GM12878 (cell line): Measurements from ENCODE around the gene ZXDC. TPM values are rescaled to one million over a fixed set of nuclear protein-coding genes. Genes with fewer than 3 reads are reported as not detected.

Experiments
- ATAC-seq: fragments of 200-7000 bp; cut with Tn5 transposase; 3 replicates; pipeline ENCODE4 v1.9.1; 2020; ENCODE audit warnings: mild to moderate bottlenecking, moderate library complexity
- BruUV-seq: library from RNA; stranded (reverse); fragments of 400-500 nt; replicated peaks from 2 replicates; lab custom pipeline; 2021; lab: Mats Ljungman, UMichigan
- CTCF ChIA-PET: fragments of 300-600 bp; sonication (Branson Sonifier 250); formaldehyde crosslinking; extraction: SDS; loops from one replicate; lab custom pipeline; 2021; ENCODE audit warnings: inconsistent platforms; lab: Yijun Ruan, JAX
- POLR2A ChIA-PET: fragments of 350-600 bp; formaldehyde crosslinking; extraction: SDS; loops from one replicate; lab custom pipeline; 2021; ENCODE audit warnings: inconsistent platforms; lab: Charles Lee
- RAD21 ChIA-PET: fragments of 300-600 bp; sonication (Branson Sonifier 250); formaldehyde crosslinking; loops from one replicate; lab custom pipeline; 2023; ENCODE audit warnings: antibody characterized with exemption; ENCODE audit not compliant: unreplicated experiment; lab: Charles Lee
- SMC1A ChIA-PET: fragments of 300-600 bp; sonication (Branson Sonifier 250); formaldehyde crosslinking; loops from one replicate; lab custom pipeline; 2023; ENCODE audit not compliant: unreplicated experiment, uncharacterized antibody; lab: Charles Lee
- DNase-seq: peaks from one replicate; pipeline ENCODE4 v3.0.0-alpha.2; 2011; ENCODE audit warnings: low read depth, low spot score
- FAIRE-seq: peaks from 3 replicates; lab custom pipeline; 2011; peaks lifted over from hg19 to GRCh38; lab: Jason Lieb, UNC
- H2AFZ ChIP-seq: 2 replicates; pipeline ENCODE4 v1.6.0; 2011; ENCODE audit warnings: low read depth, low read length, control low read depth; ENCODE audit not compliant: control insufficient read depth
- H3K27ac ChIP-seq: 2 replicates; pipeline ENCODE4 v1.5.1; 2011; ENCODE audit warnings: control low read depth; ENCODE audit not compliant: control insufficient read depth, insufficient read depth
- H3K27me3 ChIP-seq, 2 experiments: replicated peaks in 1 of 2; 2 replicates each; pipeline versions ENCODE4 v1.6.0 to v1.6.1; 2011; ENCODE audit warnings: low read length in 1 of 2; ENCODE audit not compliant: control insufficient read depth in 2 of 2, insufficient read depth in 2 of 2
- H3K36me3 ChIP-seq, 2 experiments: 2 replicates each; pipeline ENCODE4 v1.5.1; 2011; ENCODE audit warnings: low read length in 1 of 2; ENCODE audit not compliant: control insufficient read depth in 2 of 2, insufficient read depth in 2 of 2
- H3K4me1 ChIP-seq: 2 replicates; pipeline ENCODE4 v1.6.1; 2011; ENCODE audit warnings: mild to moderate bottlenecking, low read length, moderate library complexity, mixed read lengths; ENCODE audit not compliant: control insufficient read depth, insufficient read depth
- H3K4me2 ChIP-seq: 2 replicates; pipeline ENCODE4 v1.6.0; 2011; ENCODE audit warnings: control low read depth; ENCODE audit not compliant: control insufficient read depth, insufficient read depth
- H3K4me3 ChIP-seq: fragments of 200-600 bp; sonication (generic); 2 replicates; pipeline ENCODE4 v1.5.1; 2016
- H3K79me2 ChIP-seq: 2 replicates; pipeline ENCODE4 v1.6.0; 2011; ENCODE audit warnings: low read length; ENCODE audit not compliant: control insufficient read depth, insufficient read depth
- H3K9ac ChIP-seq: 2 replicates; pipeline ENCODE4 v1.8.0; 2011; ENCODE audit warnings: low read length, control low read depth, mixed read lengths; ENCODE audit not compliant: control insufficient read depth, insufficient read depth
- H3K9me3 ChIP-seq: replicated peaks from 3 replicates; pipeline ENCODE4 v1.5.1; 2011; ENCODE audit warnings: mild to moderate bottlenecking, low read length; ENCODE audit not compliant: control insufficient read depth, insufficient read depth
- H4K20me1 ChIP-seq: 2 replicates; pipeline ENCODE4 v1.6.0; 2011; ENCODE audit not compliant: control insufficient read depth, insufficient read depth
- CTCF ChIP-seq, 3 experiments: IDR thresholded peaks in 2 of 3; conservative IDR thresholded peaks in 1 of 3; 2 replicates each; pipeline ENCODE4 v1.5.1; 2011; ENCODE audit warnings: low read depth in 3 of 3, low read length in 3 of 3, mild to moderate bottlenecking in 3 of 3, control low read depth in 2 of 3, moderate library complexity in 2 of 3, inconsistent platforms in 1 of 3, mixed read lengths in 1 of 3; ENCODE audit not compliant: control insufficient read depth in 2 of 3, insufficient read depth in 1 of 3; ENCODE audit errors: extremely low read depth in 1 of 3
- ETV6 ChIP-seq, 2 experiments: fragments of 450-650 bp in 1 of 2; IDR thresholded peaks in 1 of 2; conservative IDR thresholded peaks in 1 of 2; 2 replicates each; pipeline ENCODE4 v1.6.1; 2014; ENCODE audit warnings: antibody characterized with exemption in 1 of 2, borderline replicate concordance in 1 of 2, low read depth in 1 of 2, mild to moderate bottlenecking in 1 of 2, moderate library complexity in 1 of 2
- GABPA ChIP-seq: IDR thresholded peaks from 2 replicates; pipeline ENCODE4 v1.6.1; 2014; ENCODE audit warnings: antibody characterized with exemption, low read depth, mild to moderate bottlenecking, inconsistent platforms
- MTA2 ChIP-seq: fragments of 450-650 bp; IDR thresholded peaks from 2 replicates; pipeline ENCODE4 v1.6.1; 2016; ENCODE audit warnings: low read depth, mild to moderate bottlenecking, moderate library complexity
- PKNOX1 ChIP-seq: fragments of 450-650 bp; IDR thresholded peaks from 2 replicates; pipeline ENCODE4 v1.6.1; 2016; ENCODE audit warnings: mild to moderate bottlenecking
- RAD21 ChIP-seq: IDR thresholded peaks from 2 replicates; pipeline ENCODE4 v1.6.1; 2011; ENCODE audit warnings: mild to moderate bottlenecking, low read depth, low read length, moderate library complexity; ENCODE audit not compliant: insufficient read depth
- SMC3 ChIP-seq: IDR thresholded peaks from 2 replicates; pipeline ENCODE4 v1.6.1; 2011; ENCODE audit warnings: low read length, improper control_type of control experiment, borderline replicate concordance
- WGBS: methylation state at CpG from one replicate; pipeline ENCODE4 v1.1.6; 2016; ENCODE audit warnings: low lambda C conversion rate; ENCODE audit not compliant: insufficient replicate concordance, insufficient coverage; ENCODE audit errors: missing lambda C conversion rate; 5-methylcytosine and 5-hydroxymethylcytosine counted together
- in situ Hi-C: fragments of 300-500 bp; cut with MboI; formaldehyde crosslinking; loops from 9 replicates; pipeline ENCODE4 v1.14.3; 2018; ENCODE audit warnings: mixed read lengths
- intact Hi-C: fragments of 100-400 bp; cut with micrococcal nuclease; formaldehyde crosslinking; loops from one replicate; pipeline ENCODE4 v1.14.2; 2022; ENCODE audit not compliant: unreplicated experiment
- polyA plus RNA-seq, 11 experiments: library from polyadenylated mRNA; depleted of rRNA in 4 of 11; unstranded in 6 of 11; stranded (reverse) in 5 of 11; fragments of >200 nt; fragmentation: Nextera tagmentation in 4 of 11; fragmentation: Illumina TruSeq in 1 of 11; extraction: Ambion mirVana in 4 of 11; extraction: Trizol in 1 of 11; gene quantifications; 1 replicate in 1 of 11; 2 replicates in 10 of 11; pipeline versions ENCODE4 v1.2.1 to v1.2.3, GENCODE V29; 2011 to 2016; ENCODE audit warnings: inconsistent platforms in 2 of 11, missing spikeins in 2 of 11, low read depth in 1 of 11
- total RNA-seq, 4 experiments: library from RNA; depleted of rRNA in 3 of 4; stranded (reverse); fragments of >200 nt in 3 of 4; fragmentation: Illumina TruSeq in 1 of 4; extraction: Trizol in 1 of 4; gene quantifications; 2 replicates each; pipeline versions ENCODE4 v1.2.1 to v1.2.3, GENCODE V29; 2013 to 2021

Gene ZXDC
- total and polyA plus RNA-seq, 10 of the 15 experiments (the other 5 are each of a cell fraction or from before 2014, with no cell fraction given), result 0.72 to 15.3 (median 8.5) TPM

- TF ChIP-seq GABPA, result no peak
- TF ChIP-seq, all 136 proteins: peak for 0
Observed at GRCh38 chr3:126523745-126524428, 48.2 kb upstream of the ZXDC start, which contains the start of gene CHST13 (continued).

- no peaks in the 10 kb centered on the region for H4K20me1 ChIP-seq
- no peak overlapping the region for H3K4me3 ChIP-seq
- in situ Hi-C loops, result no loop called here
- peak; percentile 72 for ATAC-seq
- H3K79me2 ChIP-seq, result no peaks in the 10 kb centered on the region
- H3K36me3 ChIP-seq, result no peaks in the 10 kb centered on the region
- CTCF ChIA-PET, result interaction anchor here (0.6 to 2.4 kb wide), 17 partner anchors 8 to 1027 kb away, joined by 3 to 19 read pairs (median 3); no protein-coding TSS in a partner anchor
- H3K4me1 ChIP-seq, result no peaks in the 10 kb centered on the region
- RAD21 ChIA-PET, result interaction anchor here (0.8 to 0.9 kb wide), 2 partner anchors 11 to 1026 kb away, joined by 3 read pairs; no protein-coding TSS in a partner anchor
- intact Hi-C loops, result loop anchor here (1.0 kb wide), 2 partner anchors 933 to 1022 kb away; no protein-coding TSS in a partner anchor
- peak; percentile 79 for FAIRE-seq
- WGBS, result 1% methylated on average over 6 of the region's 6 CpGs
- H3K27ac ChIP-seq, result no peak overlapping the region
- TF ChIP-seq ETV6 (conservative IDR thresholded peaks at IDR 0.05 in 1 of 2, IDR thresholded peaks at IDR 0.05 in 1 of 2; ENCODE audit: borderline replicate concordance in 1 of 2, low read depth in 1 of 2) (no peak), PKNOX1 (no peak), MTA2 (no peak), RAD21 (peak; percentile 62), CTCF (IDR thresholded peaks at IDR 0.05 in 2 of 3, conservative IDR thresholded peaks at IDR 0.05 in 1 of 3; ENCODE audit: control insufficient read depth in 2 of 3, extremely low read depth in 1 of 3, insufficient read depth in 1 of 3, low read depth in 3 of 3, low read length in 3 of 3) (peak; percentile 72 to 89 (median 87)), SMC3 (peak; percentile 67)
- no peaks in the 10 kb centered on the region for H3K9me3 ChIP-seq
- no peak overlapping the region for H3K9ac ChIP-seq
- H3K4me2 ChIP-seq, result no peak overlapping the region
- no peak for DNase-seq
- no peak overlapping the region for H2AFZ ChIP-seq
- no TSS peak for BruUV-seq
- POLR2A ChIA-PET, result no interaction called here
- SMC1A ChIA-PET, result interaction anchor here (1.1 to 1.6 kb wide), 2 partner anchors 215 to 1027 kb away, joined by 3 to 4 read pairs; no protein-coding TSS in a partner anchor
- H3K27me3 ChIP-seq, result no peaks in the 10 kb centered on the region; a peak in 1 of 4 replicates
Observed at GRCh38 chr3:126522363-126522788, 46.7 kb upstream of the ZXDC start.
